GM12801 (cell line): ENCODE results near the gene FGFR4.
A peak's percentile ranks its signal among the peaks of the same experiment; 100 is the strongest.

Experiments used
- CTCF ChIP-seq: IDR thresholded peaks from one replicate; pipeline ENCODE4 v1.5.1; 2011; ENCODE audit warnings: control low read depth; ENCODE audit not compliant: insufficient read length; ENCODE audit errors: extremely low read depth

FGFR4 gene

GRCh38 chr5:177105691-177106476 lies 19.2 kb downstream of the FGFR4 start:
- no peak for TF ChIP-seq CTCF

- TF ChIP-seq CTCF, result no peak
Measured at GRCh38 chr5:177107159-177107558, 20.4 kb downstream of the FGFR4 start.

GRCh38 chr5:177109810-177110209 lies 23.1 kb downstream of the FGFR4 start:
- no peak for TF ChIP-seq CTCF

GRCh38 chr5:177111720-177112394 lies 25.1 kb downstream of the FGFR4 start:
- peak; percentile 89 for TF ChIP-seq CTCF

GRCh38 chr5:177112589-177113220 lies 26.0 kb downstream of the FGFR4 start:
- TF ChIP-seq CTCF, result no peak

- TF ChIP-seq CTCF, result peak; percentile 99
Measured at GRCh38 chr5:177113566-177114424, 27.1 kb downstream of the FGFR4 start.
